MM.1S (cell line): ENCODE data around the gene SRSF11.

Source experiments
- DNase-seq: peaks from one replicate; pipeline ENCODE4 v3.0.0-alpha.2; 2015
- H2AFZ ChIP-seq: fragments of 300-600 bp; sonication (generic); 2 replicates; pipeline ENCODE4 v1.6.0; 2016; ENCODE audit warnings: antibody characterized with exemption, low read length
- H3F3A ChIP-seq: fragments of 300-600 bp; sonication (generic); 2 replicates; pipeline ENCODE4 v1.6.1; 2016; ENCODE audit warnings: mild to moderate bottlenecking, antibody characterized with exemption, low read length, moderate library complexity, mixed read lengths; ENCODE audit not compliant: insufficient read depth
- H3K27ac ChIP-seq: fragments of 300-600 bp; sonication (generic); 2 replicates; pipeline ENCODE4 v1.5.1; 2016; ENCODE audit warnings: mild to moderate bottlenecking, low read length
- H3K27me3 ChIP-seq: fragments of 300-600 bp; sonication (generic); replicated peaks from 2 replicates; pipeline ENCODE4 v1.6.0; 2016; ENCODE audit warnings: low read length; ENCODE audit not compliant: insufficient read depth
- H3K36me3 ChIP-seq: fragments of 300-600 bp; sonication (generic); replicated peaks from 2 replicates; pipeline ENCODE4 v1.6.1; 2016; ENCODE audit warnings: mild to moderate bottlenecking, low read length, mixed read lengths; ENCODE audit not compliant: insufficient read depth
- H3K4me1 ChIP-seq: fragments of 300-600 bp; sonication (generic); 2 replicates; pipeline ENCODE4 v1.6.1; 2016; ENCODE audit warnings: low read length, mixed read lengths
- H3K4me2 ChIP-seq: fragments of 300-600 bp; sonication (generic); 2 replicates; pipeline ENCODE4 v1.6.0; 2016; ENCODE audit warnings: low read depth, low read length
- H3K4me3 ChIP-seq: fragments of 300-600 bp; sonication (generic); 2 replicates; pipeline ENCODE4 v1.5.1; 2016; ENCODE audit warnings: low read length, mixed read lengths
- H3K79me2 ChIP-seq: fragments of 300-600 bp; sonication (generic); 2 replicates; pipeline ENCODE4 v1.6.1; 2016; ENCODE audit warnings: mixed run types, low read length, mixed read lengths
- H3K9ac ChIP-seq: fragments of 300-600 bp; sonication (generic); 2 replicates; pipeline ENCODE4 v1.6.1; 2016; ENCODE audit warnings: low read length, mixed read lengths
- H3K9me2 ChIP-seq: fragments of 300-600 bp; sonication (generic); replicated peaks from 2 replicates; pipeline ENCODE4 v1.6.1; 2016; ENCODE audit warnings: mild to moderate bottlenecking, low read length, mixed read lengths; ENCODE audit not compliant: insufficient read depth
- H3K9me3 ChIP-seq: fragments of 300-600 bp; sonication (generic); replicated peaks from 2 replicates; pipeline ENCODE4 v1.6.1; 2016; ENCODE audit warnings: mild to moderate bottlenecking, low read length, mixed read lengths; ENCODE audit not compliant: insufficient read depth
- H4K20me1 ChIP-seq: fragments of 300-600 bp; sonication (generic); 2 replicates; pipeline ENCODE4 v1.6.1; 2016; ENCODE audit warnings: mild to moderate bottlenecking, low read length, moderate library complexity, mixed read lengths; ENCODE audit not compliant: insufficient read depth
- CTCF ChIP-seq: fragments of 300-600 bp; sonication (generic); IDR thresholded peaks from 2 replicates; pipeline ENCODE4 v1.5.1; 2016; ENCODE audit warnings: antibody characterized with exemption, low read length, mixed read lengths
- EZH2 ChIP-seq: fragments of 300-600 bp; sonication (generic); optimal IDR thresholded peaks from 2 replicates; pipeline ENCODE3; 2017; ENCODE audit warnings: low read depth, mild to moderate bottlenecking, antibody characterized with exemption, low read length, mixed read lengths
- EZH2phosphoT487 ChIP-seq: fragments of 300-600 bp; sonication (generic); IDR thresholded peaks from 2 replicates; pipeline ENCODE4 v1.6.1; 2018; ENCODE audit warnings: antibody characterized with exemption, low read length

The SRSF11 gene

GRCh38 chr1:70222716-70223235, 1.6 kb downstream of the SRSF11 start:
- Histone ChIP-seq H3K27ac (no peak overlapping the region), H3K27me3 (no peaks in the 10 kb centered on the region), H3K36me3 (no peaks in the 10 kb centered on the region; the same call in 1 of the 2 replicates), H3K79me2 (peaks cover 91% of the 10 kb centered on the region), H2AFZ (no peak overlapping the region), H3K9ac (peak overlapping the region; percentile 80; the same call in 1 of the 2 replicates), H3K9me2 (no peaks in the 10 kb centered on the region), H3K4me3 (peak overlapping the region; percentile 70), H4K20me1 (peaks cover 12% of the 10 kb centered on the region), H3F3A (peaks cover 26% of the 10 kb centered on the region), H3K4me1 (peaks cover 38% of the 10 kb centered on the region), H3K9me3 (no peaks in the 10 kb centered on the region), H3K4me2 (peak overlapping the region; percentile 78)
- peak; percentile 3 for DNase-seq
- TF ChIP-seq EZH2phosphoT487 = no peak
- no peak for TF ChIP-seq EZH2
- no peak for TF ChIP-seq CTCF

DNA sequence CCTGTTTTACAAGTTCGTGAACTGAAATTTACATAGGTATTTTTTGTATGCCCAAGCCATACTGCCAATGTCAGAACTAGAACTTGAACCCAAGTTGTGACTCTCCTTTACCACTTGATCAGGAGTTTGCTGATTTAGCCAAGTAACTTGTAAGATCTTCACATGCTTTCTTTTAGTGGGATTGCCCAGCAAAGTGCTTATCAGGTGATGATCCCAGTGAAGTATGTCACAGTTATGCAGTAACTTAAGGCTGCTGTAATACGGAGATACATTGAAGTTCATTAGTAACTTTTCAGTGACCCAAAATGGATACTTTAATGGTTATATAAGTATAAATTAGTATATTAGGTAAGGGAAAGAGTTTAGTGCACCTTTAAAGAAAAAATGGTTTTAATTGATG, 3.8 kb downstream of the SRSF11 start:
- Histone ChIP-seq H3K4me1 (peaks cover 44% of the 10 kb centered on the region), H3K4me3 (no peak overlapping the region), H2AFZ (no peak overlapping the region), H3F3A (peaks cover 20% of the 10 kb centered on the region), H3K27ac (no peak overlapping the region), H3K4me2 (no peak overlapping the region), H3K27me3 (no peaks in the 10 kb centered on the region), H3K79me2 (peaks cover 92% of the 10 kb centered on the region), H4K20me1 (peaks cover 18% of the 10 kb centered on the region), H3K9ac (no peak overlapping the region), H3K9me3 (no peaks in the 10 kb centered on the region), H3K36me3 (peaks cover 18% of the 10 kb centered on the region), H3K9me2 (no peaks in the 10 kb centered on the region)
- no peak for DNase-seq
- TF ChIP-seq EZH2 = no peak
- TF ChIP-seq CTCF = no peak
- no peak for TF ChIP-seq EZH2phosphoT487

DNA sequence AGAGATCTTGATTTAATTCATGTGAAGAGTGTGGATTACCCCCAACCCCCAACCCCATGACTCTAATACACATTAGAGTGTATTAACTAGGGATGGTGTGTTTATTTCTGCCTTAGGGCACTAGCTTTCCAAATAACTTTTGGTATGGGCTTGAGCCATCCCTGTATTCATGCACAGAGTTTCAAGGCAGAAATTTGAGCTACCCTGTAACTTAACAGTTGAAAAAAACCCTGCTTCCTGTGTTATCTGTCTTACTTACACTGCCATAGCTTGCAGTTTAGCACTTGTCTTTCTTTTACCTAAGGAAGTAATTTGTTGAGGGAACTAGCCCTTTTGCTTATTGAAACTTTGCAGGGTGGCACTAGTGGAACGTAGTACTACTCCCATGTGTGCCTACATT, 6.3 kb downstream of the SRSF11 start:
- no peaks in the 10 kb centered on the region for H3K9me3 ChIP-seq
- peaks cover 18% of the 10 kb centered on the region for H4K20me1 ChIP-seq
- no peak overlapping the region for H3K4me3 ChIP-seq
- peak overlapping the region; percentile 40 for H3K4me2 ChIP-seq
- H3K4me1 ChIP-seq = peaks cover 44% of the 10 kb centered on the region
- DNase-seq = peak; percentile 27
- H3F3A ChIP-seq = no peaks in the 10 kb centered on the region
- TF ChIP-seq EZH2phosphoT487 (no peak), CTCF (no peak), EZH2 (no peak)
- no peaks in the 10 kb centered on the region for H3K27me3 ChIP-seq
- H3K79me2 ChIP-seq = peaks cover 99% of the 10 kb centered on the region
- H3K9ac ChIP-seq = no peak overlapping the region
- no peaks in the 10 kb centered on the region for H3K9me2 ChIP-seq
- H3K27ac ChIP-seq = peak overlapping the region; percentile 21; the same call in 1 of the 2 replicates
- no peak overlapping the region for H2AFZ ChIP-seq
- peaks cover 27% of the 10 kb centered on the region for H3K36me3 ChIP-seq
